SK-N-SH (cell line): Measurements from ENCODE around the gene HLA-DRB1. TPM values are rescaled to one million over a fixed set of nuclear protein-coding genes. Genes with fewer than 3 reads are reported as not detected.

Experiments
- CTCF ChIA-PET: fragments of 300-600, 350-600 bp; formaldehyde crosslinking; extraction: SDS; loops from one replicate; lab custom pipeline; 2021; lab: Yijun Ruan, JAX
- POLR2A ChIA-PET: fragments of 350-600 bp; sonication (Branson Sonifier 250); formaldehyde crosslinking; extraction: SDS; loops from one replicate; lab custom pipeline; 2020; ENCODE audit warnings: antibody characterized with exemption, inconsistent platforms; lab: Yijun Ruan, JAX
- DNase-seq: peaks from one replicate; pipeline ENCODE4 v3.0.0; 2012
- H2AFZ ChIP-seq: fragments of 200-600 bp; sonication (generic); 2 replicates; pipeline ENCODE4 v1.8.1; 2016; ENCODE audit warnings: antibody characterized with exemption, mild to moderate bottlenecking, low read depth
- H3F3A ChIP-seq: fragments of 200-600 bp; sonication (generic); replicated peaks from 2 replicates; pipeline ENCODE3; 2016; ENCODE audit warnings: antibody characterized with exemption, mild to moderate bottlenecking; ENCODE audit not compliant: insufficient read depth
- H3K27ac ChIP-seq, 2 experiments: fragments of 200-500 bp in 1 of 2; fragments of 200-600 bp in 1 of 2; sonication (Bioruptor generic) in 1 of 2; sonication (generic), shearing (Covaris generic) in 1 of 2; 2 replicates each; pipeline versions ENCODE4 v1.5.1 to v1.6.1; 2014 to 2016; ENCODE audit warnings: low read depth in 2 of 2, inconsistent platforms in 1 of 2, low read length in 1 of 2, mild to moderate bottlenecking in 1 of 2, mixed read lengths in 1 of 2
- H3K27me3 ChIP-seq: fragments of 200-600 bp; sonication (generic), shearing (Covaris generic); 2 replicates; pipeline ENCODE4 v1.6.1; 2016; ENCODE audit warnings: mixed run types; ENCODE audit not compliant: insufficient read depth
- H3K36me3 ChIP-seq, 2 experiments: fragments of 200-500 bp in 1 of 2; fragments of 200-600 bp in 1 of 2; sonication (Bioruptor generic) in 1 of 2; sonication (generic) in 1 of 2; replicated peaks in 1 of 2; 2 replicates each; pipeline versions ENCODE3 to v1.5.1; 2014 to 2016; ENCODE audit warnings: low read length in 1 of 2, mild to moderate bottlenecking in 1 of 2; ENCODE audit not compliant: insufficient read depth in 2 of 2, control insufficient read depth in 1 of 2
- H3K4me1 ChIP-seq, 2 experiments: fragments of 200-500 bp in 1 of 2; fragments of 200-600 bp in 1 of 2; sonication (Bioruptor generic) in 1 of 2; sonication (generic), shearing (Covaris generic) in 1 of 2; 2 replicates each; pipeline versions ENCODE4 v1.5.1 to v1.6.1; 2014 to 2016; ENCODE audit warnings: low read depth in 1 of 2, low read length in 1 of 2, mixed run types in 1 of 2; ENCODE audit not compliant: insufficient read depth in 2 of 2, control insufficient read depth in 1 of 2
- H3K4me2 ChIP-seq: fragments of 200-600 bp; sonication (generic), shearing (Covaris generic); 2 replicates; pipeline ENCODE4 v1.6.1; 2017; ENCODE audit warnings: mixed run types
- H3K4me3 ChIP-seq, 2 experiments: fragments of 200-500 bp in 1 of 2; fragments of 200-600 bp in 1 of 2; sonication (Bioruptor generic) in 1 of 2; sonication (generic), shearing (Covaris generic) in 1 of 2; 2 replicates each; pipeline versions ENCODE4 v1.5.1 to v1.8.1; 2014 to 2016; ENCODE audit warnings: low read depth in 2 of 2, inconsistent platforms in 1 of 2, low read length in 1 of 2, mild to moderate bottlenecking in 1 of 2, mixed read lengths in 1 of 2, moderate library complexity in 1 of 2
- H3K79me2 ChIP-seq: fragments of 200-600 bp; sonication (generic); 2 replicates; pipeline ENCODE4 v1.8.1; 2017; ENCODE audit warnings: mild to moderate bottlenecking; ENCODE audit not compliant: insufficient read depth
- H3K9ac ChIP-seq: fragments of 200-600 bp; sonication (generic); 2 replicates; pipeline ENCODE4 v1.6.1; 2017; ENCODE audit warnings: mixed run types
- H3K9me2 ChIP-seq: fragments of 200-600 bp; sonication (generic); 2 replicates; pipeline ENCODE4 v1.6.1; 2017; ENCODE audit warnings: mixed run types
- H3K9me3 ChIP-seq: fragments of 200-600 bp; sonication (generic); 2 replicates; pipeline ENCODE4 v1.6.1; 2017; ENCODE audit warnings: mixed run types, mild to moderate bottlenecking, moderate library complexity
- H4K20me1 ChIP-seq: fragments of 200-600 bp; sonication (generic); 2 replicates; pipeline ENCODE4 v1.6.1; 2017; ENCODE audit warnings: mild to moderate bottlenecking, mixed run types; ENCODE audit not compliant: insufficient read depth
- CHD2 ChIP-seq: fragments of 150-350 bp; IDR thresholded peaks from 2 replicates; pipeline ENCODE4 v1.6.1; 2018; ENCODE audit warnings: low read length; ENCODE audit not compliant: partially characterized antibody
- ELF1 ChIP-seq: IDR thresholded peaks from 2 replicates; pipeline ENCODE4 v1.4.0; 2012
- EP300 ChIP-seq, 2 experiments: IDR thresholded peaks; 2 replicates each; pipeline versions ENCODE4 v1.4.0 to v1.6.1; 2012; ENCODE audit warnings: borderline replicate concordance in 1 of 2, low read depth in 1 of 2, low read length in 1 of 2
- EZH2phosphoT487 ChIP-seq: fragments of 200-600 bp; sonication (generic); IDR thresholded peaks from 2 replicates; pipeline ENCODE4 v1.6.1; 2017; ENCODE audit warnings: low read depth, mixed run types, mild to moderate bottlenecking, antibody characterized with exemption, moderate library complexity, borderline replicate concordance
- FOXJ3 ChIP-seq: sonication (generic); formaldehyde crosslinking; IDR thresholded peaks from 2 replicates; pipeline ENCODE4 v1.5.1; 2020; ENCODE audit warnings: mild to moderate bottlenecking, missing genetic modification reagents
- FOXM1 ChIP-seq: IDR thresholded peaks from 2 replicates; pipeline ENCODE4 v1.4.0; 2012; ENCODE audit warnings: low read depth, mild to moderate bottlenecking
- GABPA ChIP-seq: IDR thresholded peaks from 2 replicates; pipeline ENCODE4 v1.4.0; 2012; ENCODE audit warnings: low read depth, mild to moderate bottlenecking
- GATA2 ChIP-seq: sonication (generic); formaldehyde crosslinking; IDR thresholded peaks from 2 replicates; pipeline ENCODE4 v1.5.0; 2020; ENCODE audit warnings: mild to moderate bottlenecking, missing genetic modification reagents
- MXI1 ChIP-seq: IDR thresholded peaks from 2 replicates; pipeline ENCODE4 v1.6.1; 2012; ENCODE audit warnings: mild to moderate bottlenecking, low read depth, low read length, improper control_type of control experiment
- NRF1 ChIP-seq: IDR thresholded peaks from 2 replicates; pipeline ENCODE4 v1.6.1; 2012; ENCODE audit warnings: low read depth, mild to moderate bottlenecking, low read length
- RCOR1 ChIP-seq: fragments of 150-350 bp; IDR thresholded peaks from 2 replicates; pipeline ENCODE4 v1.6.1; 2017; ENCODE audit warnings: antibody characterized with exemption, low read length
- TCF12 ChIP-seq: IDR thresholded peaks from 2 replicates; pipeline ENCODE4 v1.4.0; 2012
- TEAD4 ChIP-seq: IDR thresholded peaks from 2 replicates; pipeline ENCODE4 v1.4.0; 2012; ENCODE audit warnings: mild to moderate bottlenecking, borderline replicate concordance; ENCODE audit not compliant: insufficient read depth
- WGBS: methylation state at CpG from one replicate; pipeline ENCODE4 v1.1.6; 2017; ENCODE audit warnings: low lambda C conversion rate; 5-methylcytosine and 5-hydroxymethylcytosine counted together
- polyA plus RNA-seq, 3 experiments: library from polyadenylated mRNA; depleted of rRNA; stranded (reverse); fragments of >200 nt; gene quantifications; 2 replicates each; pipeline ENCODE4 v1.2.3, GENCODE V29; 2012
- TF ChIP-seq, protein P1 (sequence below): IDR thresholded peaks from 2 replicates; pipeline ENCODE4; 2012
- TF ChIP-seq, protein P2 (sequence below): IDR thresholded peaks from 2 replicates; pipeline ENCODE4 v1.4.0; 2012; ENCODE audit warnings: low read depth

HLA-DRB1 gene
- polyA plus RNA-seq, 1 of the 3 experiments (the other 2 are of a cell fraction): not detected

DNA sequence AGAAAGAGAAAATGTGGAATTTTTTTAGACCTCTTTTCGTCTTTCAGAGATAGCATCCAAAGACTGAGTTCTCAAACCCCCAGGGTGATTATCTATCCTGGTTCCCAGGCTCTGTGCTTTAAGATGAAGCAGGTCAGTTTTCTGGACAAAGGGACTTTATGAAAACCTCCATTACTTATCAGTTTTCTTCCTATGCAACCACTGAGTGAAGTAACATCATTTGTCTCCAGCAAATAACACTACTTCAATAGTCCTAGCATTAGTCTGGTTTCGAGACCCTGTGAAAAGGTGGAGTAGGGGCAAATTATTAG lies 18.3 kb upstream of the HLA-DRB1 start:
- no peaks in the 10 kb centered on the region for H4K20me1 ChIP-seq
- H3K4me1 ChIP-seq: no peaks in the 10 kb centered on the region
- no peak overlapping the region for H2AFZ ChIP-seq
- no peak for DNase-seq
- H3K36me3 ChIP-seq: no peaks in the 10 kb centered on the region
- POLR2A ChIA-PET: no interaction called here
- no peaks in the 10 kb centered on the region for H3K9me3 ChIP-seq
- H3K9ac ChIP-seq: no peak overlapping the region
- WGBS: 0% methylated on average over 2 of the region's 2 CpGs
- H3K4me2 ChIP-seq: no peak overlapping the region
- H3F3A ChIP-seq: no peaks in the 10 kb centered on the region
- H3K27me3 ChIP-seq: no peaks in the 10 kb centered on the region
- H3K27ac ChIP-seq: no peak overlapping the region
- TF ChIP-seq, protein P1, sequence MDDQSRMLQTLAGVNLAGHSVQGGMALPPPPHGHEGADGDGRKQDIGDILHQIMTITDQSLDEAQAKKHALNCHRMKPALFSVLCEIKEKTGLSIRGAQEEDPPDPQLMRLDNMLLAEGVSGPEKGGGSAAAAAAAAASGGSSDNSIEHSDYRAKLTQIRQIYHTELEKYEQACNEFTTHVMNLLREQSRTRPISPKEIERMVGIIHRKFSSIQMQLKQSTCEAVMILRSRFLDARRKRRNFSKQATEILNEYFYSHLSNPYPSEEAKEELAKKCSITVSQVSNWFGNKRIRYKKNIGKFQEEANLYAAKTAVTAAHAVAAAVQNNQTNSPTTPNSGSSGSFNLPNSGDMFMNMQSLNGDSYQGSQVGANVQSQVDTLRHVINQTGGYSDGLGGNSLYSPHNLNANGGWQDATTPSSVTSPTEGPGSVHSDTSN: no peak
- no peak for TF ChIP-seq RCOR1
- no peak for TF ChIP-seq GATA2 (CRISPR knock-in tag)
- no peak for TF ChIP-seq EP300 (IDR thresholded peaks at IDR 0.05; ENCODE audit: borderline replicate concordance in 1 of 2, low read depth in 1 of 2, low read length in 1 of 2)
- TF ChIP-seq TCF12: no peak
- no peak for TF ChIP-seq CHD2
- TF ChIP-seq TEAD4: no peak
- no peak for TF ChIP-seq FOXM1
- TF ChIP-seq, protein P2, sequence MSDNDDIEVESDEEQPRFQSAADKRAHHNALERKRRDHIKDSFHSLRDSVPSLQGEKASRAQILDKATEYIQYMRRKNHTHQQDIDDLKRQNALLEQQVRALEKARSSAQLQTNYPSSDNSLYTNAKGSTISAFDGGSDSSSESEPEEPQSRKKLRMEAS: no peak
- TF ChIP-seq NRF1: no peak
- TF ChIP-seq GABPA: no peak
- TF ChIP-seq ELF1: no peak
- TF ChIP-seq, all 33 proteins: peak for 0
- CTCF ChIA-PET: no interaction called here
- Histone ChIP-seq H3K9me2 (no peaks in the 10 kb centered on the region), H3K4me3 (no peak overlapping the region), H3K79me2 (no peaks in the 10 kb centered on the region)

DNA sequence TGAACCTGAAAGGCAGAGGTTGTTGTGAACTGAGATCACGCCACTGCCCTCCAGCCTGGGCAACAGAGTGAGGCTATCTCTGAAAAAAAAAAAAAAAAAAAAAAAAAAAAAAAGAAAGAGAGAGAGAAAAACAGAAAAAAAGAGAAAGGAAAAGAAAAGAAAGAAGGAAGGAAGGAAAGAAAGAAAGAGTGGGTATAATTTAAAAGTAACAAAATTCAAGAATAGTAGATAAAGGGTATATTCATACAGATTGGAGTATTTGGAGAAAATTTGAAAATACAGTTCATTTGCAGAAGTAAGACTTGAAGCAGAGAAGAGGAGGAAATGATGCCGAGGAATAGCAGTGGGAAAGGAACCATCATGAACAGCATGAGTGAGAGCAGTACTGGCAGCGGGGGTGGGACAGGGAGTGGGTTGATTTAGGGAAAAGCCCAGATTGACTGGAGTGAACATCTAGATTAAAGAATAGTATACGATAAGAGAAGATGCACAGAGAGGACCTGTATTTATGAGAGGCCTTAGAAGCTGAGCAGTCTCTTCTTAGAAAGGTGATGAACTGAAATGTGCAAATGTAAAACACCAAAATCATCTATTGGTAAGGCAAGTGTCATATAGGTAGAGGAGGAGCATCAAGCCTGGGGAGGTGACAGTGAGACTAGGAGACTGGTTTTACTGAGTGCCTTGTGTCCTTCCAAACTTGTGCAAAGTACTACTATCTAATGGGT lies 17.8 kb upstream of the HLA-DRB1 start:
- no peak for DNase-seq
- 3% methylated on average over 2 of the region's 4 CpGs for WGBS

More for the DNA sequence above, 17.8 kb upstream of the HLA-DRB1 start:
- Histone ChIP-seq H3K27ac (no peak overlapping the region), H3K4me1 (no peaks in the 10 kb centered on the region), H4K20me1 (no peaks in the 10 kb centered on the region), H3K4me3 (no peak overlapping the region), H3K9me2 (no peaks in the 10 kb centered on the region), H3F3A (no peaks in the 10 kb centered on the region), H3K9me3 (no peaks in the 10 kb centered on the region), H3K79me2 (no peaks in the 10 kb centered on the region), H3K36me3 (no peaks in the 10 kb centered on the region), H2AFZ (no peak overlapping the region), H3K27me3 (no peaks in the 10 kb centered on the region), H3K4me2 (no peak overlapping the region), H3K9ac (no peak overlapping the region)
- POLR2A ChIA-PET: no interaction called here
- CTCF ChIA-PET: no interaction called here
- TF ChIP-seq TCF12 (no peak), EZH2phosphoT487 (no peak), FOXJ3 (no peak), MXI1 (no peak), GABPA (no peak), TEAD4 (no peak), NRF1 (no peak)
